ENCODE results near the gene SH3GL1.
A peak's percentile ranks its signal among the peaks of the same experiment; 100 is the strongest.

Gene SH3GL1

DNA sequence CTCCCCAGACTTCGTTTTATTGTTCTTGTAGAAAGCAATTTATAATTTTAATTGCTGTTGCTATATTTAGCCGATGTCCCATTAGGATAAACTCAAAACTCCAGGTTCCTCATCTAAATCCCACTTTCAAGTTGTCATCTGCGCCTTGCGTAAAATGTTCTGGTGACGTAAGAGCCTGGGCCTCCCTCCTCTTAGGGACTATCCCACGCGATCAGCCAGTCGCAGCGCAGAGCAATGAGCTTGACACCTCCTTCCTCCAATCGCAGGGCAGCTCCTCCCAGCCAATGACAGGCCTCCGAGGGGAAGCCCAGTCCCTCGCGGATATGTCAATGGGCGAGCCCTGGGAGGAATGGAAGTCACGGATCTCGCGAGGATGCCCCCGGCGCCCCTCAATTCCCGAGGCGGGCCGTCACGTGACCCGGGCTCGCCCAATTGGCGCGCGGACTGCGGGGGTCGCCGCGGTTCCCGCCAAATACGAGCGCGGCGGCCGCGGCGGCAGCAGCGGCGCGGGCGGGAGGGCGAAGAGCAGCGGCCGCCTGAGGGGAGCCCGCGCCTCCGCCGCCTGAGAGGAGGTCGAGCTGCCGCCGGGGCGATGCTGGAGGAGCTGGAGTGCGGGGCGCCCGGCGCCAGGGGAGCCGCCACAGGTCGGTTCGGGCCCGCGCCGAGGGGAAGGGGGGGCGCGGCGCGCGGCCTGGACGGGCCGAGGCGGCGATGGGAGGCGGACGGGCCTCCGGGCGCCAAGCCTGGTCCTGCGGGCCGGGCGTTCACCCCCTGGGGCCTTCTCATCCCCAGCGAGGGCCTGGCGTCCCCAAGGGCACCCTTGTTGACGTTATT lies 2.0 kb upstream of the SH3GL1 start, which contains the start of gene CHAF1A:
CHAF1A (plus strand) TSS at position 470 of the 834 bp plus-strand sequence; CDS start at position 593, 123 bp downstream.
- peaks cover 68% of the 10 kb centered on the region for H3K4me1 ChIP-seq
- no peaks in the 10 kb centered on the region for H3K9me3 ChIP-seq
- peak within 1 kb of the TSS; percentile 99 for H3K9ac ChIP-seq
- TF ChIP-seq Cebpa-rat (IDR thresholded peaks at IDR 0.05): peak; percentile 55
- peaks cover 37% of the 10 kb centered on the region for H3K36me3 ChIP-seq
- H4K20me1 ChIP-seq: peaks cover 70% of the 10 kb centered on the region
- H3K4me3 ChIP-seq: peak within 1 kb of the TSS; percentile 99
- H3K27ac ChIP-seq: peak within 1 kb of the TSS; percentile 99
- H3K27me3 ChIP-seq: no peaks in the 10 kb centered on the region
- H3K4me2 ChIP-seq: peak within 1 kb of the TSS; percentile 94

GRCh38 chr19:4401769-4402170 lies 1.4 kb upstream of the SH3GL1 start:
- peak overlapping the region; percentile 94 for H3K4me2 ChIP-seq
- peak overlapping the region; percentile 75 for H3K27ac ChIP-seq
- no peaks in the 10 kb centered on the region for H3K9me3 ChIP-seq
- H3K4me1 ChIP-seq: peaks cover 74% of the 10 kb centered on the region
- peaks cover 70% of the 10 kb centered on the region for H4K20me1 ChIP-seq
- peak overlapping the region; percentile 76 for H3K9ac ChIP-seq
- peaks cover 37% of the 10 kb centered on the region for H3K36me3 ChIP-seq
- no peaks in the 10 kb centered on the region for H3K27me3 ChIP-seq
- peak overlapping the region; percentile 99 for H3K4me3 ChIP-seq
- no peak for TF ChIP-seq Cebpa-rat (IDR thresholded peaks at IDR 0.05)

DNA sequence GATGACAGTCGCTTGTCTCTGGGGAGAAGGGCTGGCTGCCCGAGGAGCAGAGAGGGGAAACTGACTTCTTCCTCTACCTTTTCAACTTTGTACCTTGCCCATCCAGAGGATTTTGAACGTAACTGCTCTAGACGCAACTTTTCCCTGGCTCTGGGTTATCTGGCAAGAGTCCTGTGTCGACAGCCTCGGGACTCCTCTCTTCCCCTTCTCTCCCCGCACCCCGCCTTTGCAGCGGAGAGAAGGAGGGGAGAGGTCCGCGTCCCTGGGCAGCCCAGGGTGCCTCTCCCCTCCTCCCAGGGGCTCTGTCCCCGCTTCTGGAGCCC lies 574 bp downstream of the SH3GL1 start:
- no peaks in the 10 kb centered on the region for H3K27me3 ChIP-seq
- no peak for TF ChIP-seq Cebpa-rat (IDR thresholded peaks at IDR 0.05)
- no peaks in the 10 kb centered on the region for H3K9me3 ChIP-seq
- H3K36me3 ChIP-seq: peaks cover 39% of the 10 kb centered on the region
- H4K20me1 ChIP-seq: peaks cover 70% of the 10 kb centered on the region
- H3K4me1 ChIP-seq: peaks cover 59% of the 10 kb centered on the region
- H3K9ac ChIP-seq: peak overlapping the region; percentile 98
- peak overlapping the region; percentile 93 for H3K4me3 ChIP-seq
- H3K27ac ChIP-seq: peak overlapping the region; percentile 98
- peak overlapping the region; percentile 97 for H3K4me2 ChIP-seq

GRCh38 chr19:4396949-4397783 lies 3.2 kb downstream of the SH3GL1 start:
- Histone ChIP-seq H3K9me3 (no peaks in the 10 kb centered on the region), H3K4me3 (no peak overlapping the region), H3K27ac (no peak overlapping the region), H3K9ac (peak overlapping the region; percentile 37; the same call in 1 of the 2 replicates), H3K27me3 (no peaks in the 10 kb centered on the region), H3K4me2 (no peak overlapping the region), H3K4me1 (peaks cover 42% of the 10 kb centered on the region), H3K36me3 (peaks cover 46% of the 10 kb centered on the region), H4K20me1 (peaks cover 77% of the 10 kb centered on the region)
- no peak for TF ChIP-seq Cebpa-rat (IDR thresholded peaks at IDR 0.05)

GRCh38 chr19:4393947-4394590 lies 6.3 kb downstream of the SH3GL1 start:
- Histone ChIP-seq H3K4me2 (no peak overlapping the region), H3K36me3 (peaks cover 65% of the 10 kb centered on the region), H3K4me3 (no peak overlapping the region), H3K9ac (0 out of 2 replicates have a peak overlapping the region, but pooled peaks have one; percentile 34), H3K4me1 (peaks cover 51% of the 10 kb centered on the region), H3K27me3 (no peaks in the 10 kb centered on the region), H4K20me1 (peaks cover 99% of the 10 kb centered on the region), H3K27ac (no peak overlapping the region), H3K9me3 (no peaks in the 10 kb centered on the region)
- TF ChIP-seq Cebpa-rat (IDR thresholded peaks at IDR 0.05): no peak

DNA sequence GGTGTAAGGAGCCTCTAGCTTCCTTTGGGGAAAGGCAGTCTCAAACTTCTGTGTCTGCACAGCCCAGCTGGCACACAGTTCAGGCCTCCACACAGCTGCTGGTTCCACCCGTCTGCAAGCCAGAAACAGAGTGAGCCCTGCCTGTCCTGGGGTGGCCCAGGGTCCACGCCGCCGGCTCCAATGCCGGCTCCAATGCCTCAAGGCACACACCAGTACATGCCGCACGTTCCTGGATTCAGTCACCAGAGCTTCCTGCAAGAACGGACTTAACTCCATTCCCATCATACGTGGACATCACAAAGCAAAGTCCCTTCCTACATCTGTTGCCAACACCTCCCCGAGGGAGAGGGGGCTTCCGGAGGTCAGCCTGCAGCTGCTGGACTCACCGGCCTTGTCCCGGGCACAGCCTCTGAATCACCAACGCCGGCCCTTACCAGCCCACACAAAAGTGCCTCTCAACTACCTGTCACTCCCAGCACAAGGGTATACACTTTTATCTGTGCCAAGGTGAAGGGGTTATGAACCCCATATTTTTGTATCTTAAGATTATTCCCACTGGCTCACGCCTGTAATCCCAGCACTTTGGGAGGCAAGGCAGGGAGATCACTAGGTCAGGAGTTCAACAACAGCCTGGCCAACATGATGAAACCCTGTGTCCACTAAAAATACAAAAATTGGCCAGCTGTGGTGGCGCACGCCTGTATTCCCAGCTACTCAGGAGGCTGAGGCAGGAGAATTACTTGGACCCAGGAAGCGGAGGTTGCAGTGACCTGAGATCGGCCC lies 8.5 kb downstream of the SH3GL1 start:
- no peaks in the 10 kb centered on the region for H3K27me3 ChIP-seq
- peaks cover 99% of the 10 kb centered on the region for H4K20me1 ChIP-seq
- no peaks in the 10 kb centered on the region for H3K9me3 ChIP-seq
- H3K4me1 ChIP-seq: peaks cover 47% of the 10 kb centered on the region
- TF ChIP-seq Cebpa-rat (IDR thresholded peaks at IDR 0.05): no peak
- peak overlapping the region; percentile 59; the same call in 1 of the 2 replicates for H3K4me2 ChIP-seq
- H3K36me3 ChIP-seq: peaks cover 67% of the 10 kb centered on the region
- H3K4me3 ChIP-seq: no peak overlapping the region
- H3K27ac ChIP-seq: no peak overlapping the region
- peak overlapping the region; percentile 44 for H3K9ac ChIP-seq

GRCh38 chr19:4391306-4391693 lies 9.0 kb downstream of the SH3GL1 start:
- peaks cover 61% of the 10 kb centered on the region for H3K36me3 ChIP-seq
- peaks cover 50% of the 10 kb centered on the region for H3K4me1 ChIP-seq
- H4K20me1 ChIP-seq: peaks cover 99% of the 10 kb centered on the region
- H3K4me2 ChIP-seq: peak overlapping the region; percentile 59
- H3K4me3 ChIP-seq: no peak overlapping the region
- H3K9me3 ChIP-seq: no peaks in the 10 kb centered on the region
- no peak overlapping the region for H3K27ac ChIP-seq
- TF ChIP-seq Cebpa-rat (IDR thresholded peaks at IDR 0.05): no peak
- peak overlapping the region; percentile 44 for H3K9ac ChIP-seq
- H3K27me3 ChIP-seq: no peaks in the 10 kb centered on the region

GRCh38 chr19:4390567-4391305 lies 9.6 kb downstream of the SH3GL1 start:
- H3K27ac ChIP-seq: peak overlapping the region; percentile 59
- H3K9ac ChIP-seq: peak overlapping the region; percentile 44
- H4K20me1 ChIP-seq: peaks cover 99% of the 10 kb centered on the region
- no peak overlapping the region for H3K4me3 ChIP-seq
- H3K27me3 ChIP-seq: no peaks in the 10 kb centered on the region
- peaks cover 56% of the 10 kb centered on the region for H3K4me1 ChIP-seq
- no peak for TF ChIP-seq Cebpa-rat (IDR thresholded peaks at IDR 0.05)
- peak overlapping the region; percentile 59 for H3K4me2 ChIP-seq
- no peaks in the 10 kb centered on the region for H3K9me3 ChIP-seq
- H3K36me3 ChIP-seq: peaks cover 58% of the 10 kb centered on the region

Data from BLaER1 (cell line).